GM12891 (cell line): Measurements from ENCODE around the gene CALCB.

Experiments used
- PAX5 ChIP-seq: IDR thresholded peaks from 2 replicates; pipeline ENCODE4 v1.6.1; 2011; ENCODE audit warnings: low read length, moderate library complexity, mild to moderate bottlenecking; ENCODE audit not compliant: insufficient read depth, severe bottlenecking
- POLR2A ChIP-seq: IDR thresholded peaks from 2 replicates; pipeline ENCODE4 v1.6.1; 2011; ENCODE audit warnings: low read depth, low read length, control low read depth
- POLR2AphosphoS5 ChIP-seq: IDR thresholded peaks from 2 replicates; pipeline ENCODE4 v1.6.1; 2011; ENCODE audit warnings: low read depth, low read length, control low read depth
- POU2F2 ChIP-seq: IDR thresholded peaks from 2 replicates; pipeline ENCODE4 v1.6.1; 2011; ENCODE audit warnings: low read depth, mild to moderate bottlenecking, control low read depth, low read length, moderate library complexity
- SPI1 ChIP-seq: IDR thresholded peaks from 2 replicates; pipeline ENCODE4 v1.6.1; 2011; ENCODE audit warnings: low read depth, low read length, control low read depth
- TAF1 ChIP-seq: IDR thresholded peaks from 2 replicates; pipeline ENCODE4 v1.6.1; 2011; ENCODE audit warnings: low read depth, low read length, control low read depth

GRCh38 chr11:15062599-15062998, 10.8 kb upstream of the CALCB start:
- TF ChIP-seq POLR2A, result no peak
- no peak for TF ChIP-seq TAF1
- TF ChIP-seq POLR2AphosphoS5, result no peak
- TF ChIP-seq SPI1, result no peak
- TF ChIP-seq POU2F2, result no peak
- TF ChIP-seq PAX5, result no peak
